Stomach smooth muscle (tissue), 2 donors: ENCODE measurements around the gene SH3RF3.

Experiments used
- H3K27ac ChIP-seq: one replicate; pipeline ENCODE4 v1.7.0; 2013; ENCODE audit warnings: mild to moderate bottlenecking, low read length, inconsistent platforms
- H3K27me3 ChIP-seq, 2 donors: one replicate each; pipeline ENCODE4 v1.7.0; 2013; ENCODE audit warnings: low read length in 2 of 2; ENCODE audit not compliant: insufficient read depth in 2 of 2, control insufficient read depth in 1 of 2
- H3K36me3 ChIP-seq, 2 donors: one replicate each; pipeline ENCODE4 v1.7.0; 2013; ENCODE audit warnings: low read length in 2 of 2; ENCODE audit not compliant: control insufficient read depth in 2 of 2, insufficient read depth in 2 of 2
- H3K4me1 ChIP-seq: one replicate; pipeline ENCODE4 v1.7.0; 2013; ENCODE audit warnings: low read length; ENCODE audit not compliant: control insufficient read depth, insufficient read depth
- H3K4me3 ChIP-seq, 2 donors: one replicate each; pipeline ENCODE4 v1.7.0; 2013; ENCODE audit warnings: low read length in 2 of 2
- H3K9ac ChIP-seq, 2 donors: one replicate each; pipeline ENCODE4 v1.7.0; 2013; ENCODE audit warnings: low read length in 2 of 2, mild to moderate bottlenecking in 1 of 2
- H3K9me3 ChIP-seq, 2 donors: one replicate each; pipeline ENCODE4 v1.7.0; 2013; ENCODE audit warnings: low read length in 2 of 2; ENCODE audit not compliant: control insufficient read depth in 2 of 2
- donor health status: healthy.
- donor health status: Pancreatic carcinoma.

The SH3RF3 gene

GRCh38 chr2:109381327-109381820 lies 252.4 kb downstream of the SH3RF3 start:
- Histone ChIP-seq H3K9me3 (no peaks in the 10 kb centered on the region), H3K27ac (no peak overlapping the region), H3K36me3 (no peaks in the 10 kb centered on the region), H3K9ac (no peak overlapping the region), H3K4me3 (no peak overlapping the region), H3K27me3 (no peaks in the 10 kb centered on the region), H3K4me1 (peaks cover 16% of the 10 kb centered on the region)

DNA sequence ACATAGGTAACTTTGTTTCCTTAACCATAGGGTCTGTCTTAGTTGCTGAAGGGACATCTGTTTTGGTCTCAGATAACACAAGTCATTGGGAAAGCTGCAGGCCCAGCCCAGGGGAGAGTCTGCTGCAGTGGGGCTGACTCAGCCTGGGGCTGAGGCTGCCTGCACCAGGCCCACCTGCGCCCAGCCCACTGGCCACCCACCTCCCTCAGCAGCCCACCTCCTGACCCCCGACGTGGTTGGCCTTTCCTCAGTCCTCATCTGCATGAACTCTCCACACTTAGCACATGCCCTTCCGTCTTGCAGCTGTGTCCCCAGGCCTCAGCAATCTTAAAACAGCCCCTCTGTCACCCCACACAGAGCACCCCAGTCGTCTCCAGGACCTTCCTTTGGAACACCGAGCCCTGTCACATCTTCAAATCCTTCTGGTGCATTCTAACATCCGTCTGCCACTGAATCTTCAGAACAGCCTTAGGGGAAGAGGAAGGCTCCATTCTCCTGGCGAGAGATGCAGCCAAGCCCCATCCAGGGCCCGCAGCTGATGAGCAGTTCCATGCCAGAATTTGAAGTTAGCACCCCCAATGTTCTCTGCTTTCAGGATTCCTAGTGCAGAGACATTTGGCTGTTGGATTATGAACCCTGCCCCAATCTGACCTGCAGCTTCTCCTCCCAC lies 253.4 kb downstream of the SH3RF3 start:
- peak overlapping the region; percentile 11 for H3K27ac ChIP-seq
- H3K36me3 ChIP-seq = no peaks in the 10 kb centered on the region
- H3K9ac ChIP-seq = no peak overlapping the region
- no peaks in the 10 kb centered on the region for H3K27me3 ChIP-seq
- H3K9me3 ChIP-seq = no peaks in the 10 kb centered on the region
- peaks cover 16% of the 10 kb centered on the region for H3K4me1 ChIP-seq
- no peak overlapping the region for H3K4me3 ChIP-seq

GRCh38 chr2:109382951-109383350 lies 253.9 kb downstream of the SH3RF3 start:
- no peaks in the 10 kb centered on the region for H3K27me3 ChIP-seq
- H3K9ac ChIP-seq = no peak overlapping the region
- peaks cover 16% of the 10 kb centered on the region for H3K4me1 ChIP-seq
- no peak overlapping the region for H3K4me3 ChIP-seq
- H3K9me3 ChIP-seq = no peaks in the 10 kb centered on the region
- no peaks in the 10 kb centered on the region for H3K36me3 ChIP-seq
- H3K27ac ChIP-seq = peak overlapping the region; percentile 11

DNA sequence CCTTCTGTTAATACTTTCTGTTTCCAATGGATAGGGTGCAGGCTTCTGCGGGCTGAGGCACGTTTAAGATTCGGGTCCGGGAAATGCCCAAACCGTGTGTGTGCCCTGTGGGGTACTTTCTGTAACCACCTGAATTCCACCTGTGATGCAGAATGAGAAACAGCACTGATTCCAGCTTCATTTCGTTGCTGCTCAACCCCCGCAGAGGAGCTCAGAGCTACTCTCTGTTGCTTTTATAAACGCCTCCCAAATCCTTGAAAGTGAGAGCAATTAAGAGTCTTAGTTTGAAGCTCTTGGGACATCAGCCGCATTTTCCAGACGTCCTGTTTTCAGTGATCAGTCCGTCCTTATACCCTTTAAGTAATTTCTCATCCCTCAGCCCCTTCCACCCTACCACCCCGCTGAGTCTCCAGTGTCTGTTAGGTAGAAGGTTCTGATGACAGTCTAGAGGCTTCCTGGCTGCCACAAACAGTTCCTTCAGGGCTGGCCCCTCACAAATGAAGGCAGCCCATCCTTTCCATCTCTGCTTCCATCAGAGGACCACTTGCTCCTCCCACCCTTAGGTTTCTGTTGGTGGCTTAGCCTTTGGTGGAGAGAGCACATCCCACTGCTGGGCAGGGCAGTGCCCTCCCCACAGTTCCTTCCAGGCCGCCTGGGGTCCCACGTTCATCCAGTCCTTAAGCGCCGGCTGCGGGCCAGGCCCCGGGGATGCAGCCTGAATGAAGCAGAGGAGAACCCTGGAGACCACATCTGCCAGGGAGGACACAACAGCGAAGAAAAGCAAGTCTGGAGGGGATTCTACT lies 254.7 kb downstream of the SH3RF3 start:
- Histone ChIP-seq H3K9me3 (no peaks in the 10 kb centered on the region), H3K27me3 (no peaks in the 10 kb centered on the region), H3K27ac (no peak overlapping the region), H3K4me1 (peaks cover 16% of the 10 kb centered on the region), H3K4me3 (no peak overlapping the region), H3K9ac (no peak overlapping the region), H3K36me3 (no peaks in the 10 kb centered on the region)

DNA sequence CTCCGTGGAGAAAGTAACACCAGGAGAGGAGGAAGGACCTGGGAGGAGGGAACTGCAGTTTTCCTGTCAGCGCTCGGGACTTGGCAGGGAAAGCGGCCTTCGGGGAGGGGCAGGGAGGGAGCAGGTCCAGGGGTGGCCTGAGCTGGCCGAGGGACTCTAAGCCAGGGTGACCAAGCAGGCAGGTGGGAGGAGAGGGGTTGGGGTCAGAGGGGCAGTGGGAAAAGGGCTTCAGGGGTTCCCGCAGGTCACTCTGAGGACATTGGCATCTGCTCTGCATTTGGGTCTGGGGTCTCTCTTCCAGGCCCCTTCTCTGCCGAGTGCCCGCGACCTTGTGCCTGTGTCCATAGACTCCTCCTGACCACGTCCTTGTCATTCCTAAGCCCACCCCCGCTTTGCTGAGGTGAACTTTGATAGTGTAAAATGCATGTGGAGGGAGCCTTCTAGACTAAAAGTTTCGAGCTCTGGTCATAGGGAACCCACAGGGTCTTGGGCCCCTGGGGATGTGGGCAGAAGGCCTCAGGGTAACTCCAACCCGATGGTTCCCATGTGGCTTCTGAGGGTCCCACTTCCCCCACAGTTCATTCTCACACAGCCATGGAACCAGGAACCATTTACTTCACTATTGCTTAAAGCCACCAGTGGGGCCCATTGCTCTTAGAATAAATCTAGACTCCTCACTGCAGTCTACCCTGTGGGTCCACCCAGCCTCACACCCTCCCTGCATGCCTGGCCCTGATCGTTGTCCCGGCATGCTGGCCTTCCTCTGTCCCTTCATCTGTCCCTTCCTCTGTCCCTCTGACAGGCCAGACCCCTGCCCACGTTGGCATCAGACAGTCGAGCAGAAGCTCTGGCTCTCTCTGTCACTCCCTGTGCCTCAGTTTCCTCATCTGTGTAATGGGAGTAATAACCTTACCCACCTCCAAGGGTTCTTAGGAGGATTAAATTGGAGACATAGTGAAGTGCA lies 255.6 kb downstream of the SH3RF3 start:
- no peak overlapping the region for H3K27ac ChIP-seq
- H3K27me3 ChIP-seq = no peaks in the 10 kb centered on the region

DNA sequence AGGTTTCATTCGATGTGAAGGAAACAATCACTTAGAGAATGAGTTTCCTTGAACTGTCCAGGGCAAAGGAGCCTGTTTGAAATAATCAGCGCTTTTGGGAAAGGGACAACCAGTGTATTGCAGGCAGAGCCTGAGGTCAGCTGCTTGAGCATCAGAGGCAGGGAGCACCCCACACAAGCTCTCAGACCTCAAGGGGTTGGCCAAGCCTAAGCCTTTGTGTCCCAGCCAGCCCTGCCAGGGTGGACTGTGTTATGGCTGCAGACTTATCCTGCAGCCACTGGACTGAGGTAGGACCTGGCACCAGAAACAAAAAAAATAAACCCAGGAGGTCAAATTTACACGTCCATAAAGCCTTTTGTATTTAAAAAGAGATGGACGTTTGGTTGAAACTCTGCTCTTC lies 256.5 kb downstream of the SH3RF3 start:
- Histone ChIP-seq H3K4me1 (peaks cover 16% of the 10 kb centered on the region), H3K9ac (no peak overlapping the region), H3K27ac (no peak overlapping the region), H3K27me3 (no peaks in the 10 kb centered on the region), H3K9me3 (no peaks in the 10 kb centered on the region), H3K36me3 (peaks cover 0 to 2% of the 10 kb centered on the region in 2 donors), H3K4me3 (no peak overlapping the region)

More for the DNA sequence above, 255.6 kb downstream of the SH3RF3 start:
- no peaks in the 10 kb centered on the region for H3K9me3 ChIP-seq
- peaks cover 16% of the 10 kb centered on the region for H3K4me1 ChIP-seq
- H3K36me3 ChIP-seq = no peaks in the 10 kb centered on the region
- no peak overlapping the region for H3K9ac ChIP-seq
- H3K4me3 ChIP-seq = no peak overlapping the region

- no peak overlapping the region for H3K4me3 ChIP-seq
- H3K9ac ChIP-seq = no peak overlapping the region
- H3K4me1 ChIP-seq = peaks cover 16% of the 10 kb centered on the region
- H3K36me3 ChIP-seq = peaks cover 0 to 2% of the 10 kb centered on the region in 2 donors
- H3K9me3 ChIP-seq = no peaks in the 10 kb centered on the region
- no peak overlapping the region for H3K27ac ChIP-seq
- no peaks in the 10 kb centered on the region for H3K27me3 ChIP-seq
Observed at GRCh38 chr2:109386004-109386695, 257.1 kb downstream of the SH3RF3 start.

- H3K4me3 ChIP-seq = no peak overlapping the region
- peaks cover 0 to 2% of the 10 kb centered on the region in 2 donors for H3K36me3 ChIP-seq
- no peaks in the 10 kb centered on the region for H3K9me3 ChIP-seq
- H3K4me1 ChIP-seq = peaks cover 14% of the 10 kb centered on the region
- H3K9ac ChIP-seq = no peak overlapping the region
- no peaks in the 10 kb centered on the region for H3K27me3 ChIP-seq
- H3K27ac ChIP-seq = no peak overlapping the region
Observed at GRCh38 chr2:109387221-109387735, 258.3 kb downstream of the SH3RF3 start.

GRCh38 chr2:109387778-109388469 lies 258.9 kb downstream of the SH3RF3 start:
- H3K9ac ChIP-seq = no peak overlapping the region
- peaks cover 0 to 2% of the 10 kb centered on the region in 2 donors for H3K36me3 ChIP-seq
- no peak overlapping the region for H3K27ac ChIP-seq
- H3K9me3 ChIP-seq = no peaks in the 10 kb centered on the region
- H3K4me1 ChIP-seq = peaks cover 7% of the 10 kb centered on the region
- no peak overlapping the region for H3K4me3 ChIP-seq
- H3K27me3 ChIP-seq = no peaks in the 10 kb centered on the region
